Stimulated activated CD8-positive, alpha-beta memory T cell treated with anti-CD3 and anti-CD28 coated beads, Interleukin-15, amount 100 ng/mL, for 4 hours (primary cell): ENCODE measurements around the gene C1QBP.
A peak's percentile ranks its signal among the peaks of the same experiment; 100 is the strongest.
"Not testable (repeated sequence)": the region's sequence is repeated elsewhere in the genome, so short reads cannot be mapped to it uniquely, and the experiment has no call there.

Experiments used
- DNase-seq, 2 donors: peaks; one replicate each; pipeline ENCODE4 v3.0.0-alpha.2; 2020; ENCODE audit warnings: low read depth in 2 of 2

Gene C1QBP

DNA sequence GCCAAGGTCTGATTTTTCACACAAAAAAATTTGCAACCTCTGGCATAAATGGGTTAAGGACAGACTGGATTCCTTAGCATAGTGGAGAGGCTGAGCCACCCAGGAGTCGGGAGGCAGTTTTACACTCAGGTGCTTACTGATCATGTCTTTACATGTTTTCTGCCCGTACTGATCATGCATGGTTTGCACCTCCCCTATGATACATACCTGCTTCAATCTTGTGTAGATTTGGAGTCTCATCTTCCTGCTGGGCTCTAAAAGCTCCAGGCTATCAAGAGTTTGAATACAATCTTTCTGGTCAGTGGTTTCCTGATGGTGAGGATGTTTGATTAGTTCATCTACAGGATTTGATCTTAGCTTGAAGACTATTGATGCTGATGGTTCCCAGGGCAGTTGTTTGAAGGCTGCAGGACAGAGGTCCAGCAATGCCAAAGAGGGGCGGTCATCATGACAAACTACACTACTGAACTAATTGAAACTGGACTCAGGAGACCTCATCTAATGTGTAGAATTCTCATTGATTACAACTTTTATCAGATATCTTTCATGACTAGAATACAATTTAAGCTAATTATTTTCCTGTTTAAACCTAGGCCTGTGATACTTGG, 6.9 kb downstream of the C1QBP start:
- no peak for DNase-seq

GRCh38 chr17:5431234-5431633, 7.7 kb downstream of the C1QBP start:
- not testable (repeated sequence) for DNase-seq

- no peak for DNase-seq
Measured at GRCh38 chr17:5430413-5430999, 8.4 kb downstream of the C1QBP start.

GRCh38 chr17:5429191-5429887, 9.6 kb downstream of the C1QBP start:
- no peak for DNase-seq

GRCh38 chr17:5425826-5426225, 13.1 kb downstream of the C1QBP start:
- no peak for DNase-seq

GRCh38 chr17:5424909-5425308, 14.0 kb downstream of the C1QBP start:
- no peak for DNase-seq

DNA sequence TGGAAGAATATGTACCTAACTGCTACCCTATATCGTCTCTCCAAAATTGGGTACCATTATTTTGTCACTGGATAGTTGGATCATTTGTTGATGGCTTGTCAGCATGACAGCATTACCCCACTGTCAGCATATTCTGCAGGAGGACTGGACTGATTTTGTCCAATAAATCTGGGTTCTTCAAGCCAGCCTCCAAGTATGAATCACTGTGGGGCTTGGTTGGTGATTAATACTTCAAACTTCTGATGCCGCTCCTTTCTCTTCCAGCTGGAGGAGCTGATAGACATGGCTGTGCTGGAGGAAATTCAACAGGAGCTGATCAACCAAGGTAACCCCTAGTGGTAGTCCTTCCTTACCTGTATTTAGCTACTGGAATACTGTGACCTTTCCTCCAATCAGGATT, 16.4 kb downstream of the C1QBP start:
- no peak for DNase-seq

- DNase-seq: peak; percentile 71 to 79
Measured at GRCh38 chr17:5419959-5420653, 18.8 kb downstream of the C1QBP start, which contains the start of gene RPAIN. Gene RPAIN (plus strand): TSS chr17:5420182. CDS start chr17:5420211, 29 bp downstream.

- peak; percentile 92 to 96 for DNase-seq
Measured at GRCh38 chr17:5419356-5419958, 19.5 kb downstream of the C1QBP start, which contains the start of gene NUP88. Gene NUP88 (minus strand): TSS chr17:5419662. CDS start chr17:5419650, 12 bp downstream.

- peak; percentile 19 to 59 for DNase-seq
Measured at GRCh38 chr17:5418858-5419355, 20.0 kb downstream of the C1QBP start.

DNA sequence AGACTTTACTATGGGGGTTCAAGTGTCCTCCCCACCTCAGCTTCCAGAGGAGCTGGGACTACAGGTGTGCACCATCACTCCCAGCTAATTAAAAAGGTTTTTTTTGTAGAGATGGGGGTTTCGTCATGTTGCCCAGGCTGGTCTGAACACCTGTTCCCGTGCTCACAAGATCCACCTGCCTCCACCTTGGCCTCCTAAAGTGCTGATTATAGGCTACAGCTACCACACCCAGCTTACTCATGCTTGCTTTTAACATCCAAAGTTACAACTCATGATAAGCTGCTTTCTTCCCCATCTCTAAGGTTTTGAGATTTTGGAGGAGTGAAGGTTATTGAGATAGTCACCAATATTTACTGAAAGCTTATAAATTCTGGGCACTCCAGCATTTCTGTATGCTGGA, 22.1 kb downstream of the C1QBP start:
- no peak for DNase-seq

GRCh38 chr17:5413682-5414081, 25.3 kb downstream of the C1QBP start:
- DNase-seq: no peak

GRCh38 chr17:5410594-5411272, 28.2 kb downstream of the C1QBP start:
- no peak for DNase-seq

DNA sequence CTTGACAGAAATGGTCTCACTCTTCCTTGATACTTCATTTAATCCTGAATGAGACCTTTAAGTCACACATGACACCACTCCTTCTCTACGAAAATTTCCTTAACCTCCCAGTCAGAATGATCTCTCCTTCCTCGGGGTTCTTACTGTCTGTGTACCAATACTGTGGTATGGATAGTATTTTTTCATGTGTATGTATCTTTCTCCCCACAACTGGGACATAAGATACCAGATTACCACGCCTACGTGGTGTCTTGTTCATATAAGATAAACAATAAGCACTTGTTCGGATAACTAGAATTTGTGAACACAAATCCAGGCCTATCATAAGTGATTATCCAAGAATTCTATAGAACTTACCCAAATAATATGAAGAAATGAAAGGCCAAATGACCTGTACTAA, 30.8 kb downstream of the C1QBP start:
- no peak for DNase-seq

DNA sequence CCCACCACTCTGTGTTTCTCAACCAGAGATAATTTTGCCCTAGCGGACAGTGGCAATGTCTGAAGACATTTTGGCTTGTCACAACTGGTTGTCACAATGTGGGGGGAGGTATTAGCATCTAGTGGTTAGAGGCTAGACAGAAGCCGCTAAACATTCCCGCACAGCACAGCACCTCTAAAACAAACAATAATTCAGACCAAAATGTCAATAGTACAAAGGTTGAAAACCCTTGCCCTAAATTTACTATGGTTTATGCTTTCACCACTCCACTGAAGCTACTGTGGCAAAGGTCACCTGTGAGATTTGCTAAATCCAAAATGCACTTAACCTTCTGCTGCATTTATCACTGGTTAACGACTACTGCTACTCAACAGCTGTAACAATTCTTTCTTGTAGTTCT, 33.6 kb downstream of the C1QBP start:
- no peak for DNase-seq

DNA sequence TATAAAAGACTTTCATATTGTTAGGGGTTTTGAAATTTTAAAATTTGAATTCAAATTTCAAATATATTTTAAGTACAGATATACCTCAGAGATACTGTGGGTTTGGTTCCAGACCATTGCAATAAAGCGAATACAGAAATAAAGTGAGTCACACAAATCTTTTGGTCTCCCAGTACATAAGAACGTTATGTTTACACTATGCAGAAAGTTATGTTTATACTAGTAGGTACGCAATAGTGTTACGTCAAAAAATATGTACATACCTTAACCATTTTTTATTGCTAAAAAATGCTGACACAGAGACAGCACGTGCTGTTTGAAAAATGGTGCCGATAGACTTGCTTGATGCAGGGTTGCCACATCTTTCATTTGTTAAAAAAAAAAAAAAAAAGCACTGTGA, 39.2 kb downstream of the C1QBP start:
- DNase-seq: no peak

DNA sequence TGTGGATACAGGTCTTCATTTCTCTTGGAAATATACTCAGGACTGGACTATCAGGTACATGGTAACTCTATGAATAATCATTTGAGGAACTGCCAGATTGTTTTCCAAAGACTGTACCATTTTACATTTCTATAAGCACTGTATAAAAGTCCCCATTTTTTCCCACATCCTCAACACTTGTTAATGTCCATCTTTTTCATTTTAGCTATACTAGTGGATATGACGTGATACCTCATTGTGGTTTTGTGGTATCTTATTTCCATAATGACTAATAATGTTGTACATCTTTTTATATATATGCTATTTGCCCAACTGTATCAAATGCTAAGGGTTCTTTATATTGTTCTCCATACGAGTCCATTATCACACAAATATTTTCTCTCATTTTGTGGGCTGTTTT, 42.3 kb downstream of the C1QBP start:
- DNase-seq: no peak

GRCh38 chr17:5391678-5392077, 47.3 kb downstream of the C1QBP start:
- no peak for DNase-seq
